ENCODE measurements around the gene CLCA4. TPM values are rescaled to one million over a fixed set of nuclear protein-coding genes. Genes with fewer than 3 reads are reported as not detected.
A peak's percentile ranks its signal among the peaks of the same experiment; 100 is the strongest.

The CLCA4 gene
- total RNA-seq, 2 donors from 2014 or later, result not detected

DNA sequence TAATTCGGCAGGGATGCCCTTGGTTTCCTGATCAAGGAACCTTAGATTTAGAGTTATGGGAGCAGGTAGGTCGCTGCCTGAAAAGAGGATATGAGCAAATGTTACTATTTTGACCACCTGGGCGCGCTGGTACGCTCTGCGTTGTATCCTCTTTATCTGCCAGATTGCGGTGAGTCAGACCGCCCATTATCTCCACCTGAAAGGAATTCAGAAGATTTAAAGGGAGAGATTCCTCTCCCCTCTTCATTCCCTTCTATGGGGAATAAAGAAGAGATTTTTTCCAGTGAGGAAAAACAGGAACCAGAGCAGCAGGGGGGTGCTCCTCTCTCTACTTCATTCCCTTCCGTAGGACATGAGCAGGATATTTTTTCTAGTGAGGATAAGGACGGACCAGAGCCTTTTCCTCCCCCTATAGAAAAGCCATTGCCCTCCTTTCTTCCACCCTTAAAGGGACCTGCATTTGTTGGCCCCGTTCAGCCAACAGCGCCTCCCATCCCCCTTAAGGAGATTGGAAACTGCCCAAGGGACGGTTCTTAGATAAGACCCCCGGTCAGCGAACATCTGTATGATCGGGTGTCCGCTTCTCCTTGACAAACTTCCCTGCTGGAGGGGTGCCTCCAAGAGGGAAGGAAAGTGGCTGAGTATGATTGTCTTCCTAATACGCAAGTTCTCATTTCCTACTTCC, 44.0 kb upstream of the CLCA4 start:
- Histone ChIP-seq H3K4me3 (peak overlapping the region; percentile 66), H3K27ac (peak overlapping the region in 1 of 2 donors; percentile 21), H3K9me3 (no peaks in the 10 kb centered on the region), H3K4me1 (ENCODE audit: control insufficient read depth in 1 of 2, low read depth in 2 of 2) (peaks cover 7 to 10% of the 10 kb centered on the region in 2 donors), H3K36me3 (no peaks in the 10 kb centered on the region), H3K27me3 (replicated peaks; ENCODE audit: insufficient read depth) (no peaks in the 10 kb centered on the region)
- TF ChIP-seq, protein P1, sequence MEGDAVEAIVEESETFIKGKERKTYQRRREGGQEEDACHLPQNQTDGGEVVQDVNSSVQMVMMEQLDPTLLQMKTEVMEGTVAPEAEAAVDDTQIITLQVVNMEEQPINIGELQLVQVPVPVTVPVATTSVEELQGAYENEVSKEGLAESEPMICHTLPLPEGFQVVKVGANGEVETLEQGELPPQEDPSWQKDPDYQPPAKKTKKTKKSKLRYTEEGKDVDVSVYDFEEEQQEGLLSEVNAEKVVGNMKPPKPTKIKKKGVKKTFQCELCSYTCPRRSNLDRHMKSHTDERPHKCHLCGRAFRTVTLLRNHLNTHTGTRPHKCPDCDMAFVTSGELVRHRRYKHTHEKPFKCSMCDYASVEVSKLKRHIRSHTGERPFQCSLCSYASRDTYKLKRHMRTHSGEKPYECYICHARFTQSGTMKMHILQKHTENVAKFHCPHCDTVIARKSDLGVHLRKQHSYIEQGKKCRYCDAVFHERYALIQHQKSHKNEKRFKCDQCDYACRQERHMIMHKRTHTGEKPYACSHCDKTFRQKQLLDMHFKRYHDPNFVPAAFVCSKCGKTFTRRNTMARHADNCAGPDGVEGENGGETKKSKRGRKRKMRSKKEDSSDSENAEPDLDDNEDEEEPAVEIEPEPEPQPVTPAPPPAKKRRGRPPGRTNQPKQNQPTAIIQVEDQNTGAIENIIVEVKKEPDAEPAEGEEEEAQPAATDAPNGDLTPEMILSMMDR (IDR thresholded peaks at IDR 0.05), result no peak
- ATAC-seq (ENCODE audit: insufficient number of reproducible peaks, low FRiP score, low read depth) (no peak), DNase-seq (ENCODE audit: low spot score) (no peak)

DNA sequence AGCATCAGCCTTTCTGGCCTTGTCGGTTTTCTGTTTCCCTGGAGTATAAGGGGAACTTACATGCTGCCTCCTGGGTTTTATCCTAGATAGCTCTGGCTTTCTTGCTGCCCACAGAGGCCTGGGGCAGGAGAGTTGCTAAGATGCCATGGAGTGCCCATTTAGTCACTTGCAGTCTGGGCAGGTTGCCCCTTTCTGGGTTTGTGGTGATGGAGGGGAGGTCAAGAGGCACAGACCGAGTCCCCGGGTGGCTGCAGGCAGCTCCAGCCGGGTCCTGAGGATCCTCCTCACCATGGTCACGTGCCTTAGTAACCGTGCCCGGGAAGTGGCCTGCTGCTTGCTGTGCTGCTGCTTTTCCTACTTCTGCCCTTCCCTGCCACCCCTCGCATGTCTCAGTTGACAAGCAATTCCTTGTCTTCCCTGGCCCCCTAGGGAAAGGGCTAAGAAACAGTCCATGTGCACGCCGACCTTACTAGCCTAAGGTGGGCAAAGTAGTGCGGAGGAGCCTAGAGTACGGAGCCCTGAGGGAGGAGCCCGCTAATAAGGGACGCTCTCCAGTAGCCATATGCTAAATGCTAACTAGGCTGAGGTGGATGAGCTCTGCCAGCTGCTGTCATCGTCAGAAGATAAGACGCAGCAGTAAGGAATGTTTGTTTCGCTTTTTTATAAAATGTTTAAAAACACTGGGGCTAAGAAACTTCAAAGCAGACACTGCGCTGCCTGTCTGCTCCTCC, 43.3 kb upstream of the CLCA4 start:
- TF ChIP-seq, protein P1 (IDR thresholded peaks at IDR 0.05), result no peak
- no peaks in the 10 kb centered on the region for H3K27me3 ChIP-seq (replicated peaks; ENCODE audit: insufficient read depth)
- H3K4me1 ChIP-seq (ENCODE audit: control insufficient read depth in 1 of 2, low read depth in 2 of 2), result peaks cover 7 to 10% of the 10 kb centered on the region in 2 donors
- no peaks in the 10 kb centered on the region for H3K9me3 ChIP-seq
- ATAC-seq (ENCODE audit: insufficient number of reproducible peaks, low FRiP score, low read depth) (no peak), DNase-seq (ENCODE audit: low spot score) (no peak)
- no peaks in the 10 kb centered on the region for H3K36me3 ChIP-seq
- H3K27ac ChIP-seq, result peak overlapping the region in 1 of 2 donors; percentile 31
- peak overlapping the region; percentile 66 for H3K4me3 ChIP-seq

DNA sequence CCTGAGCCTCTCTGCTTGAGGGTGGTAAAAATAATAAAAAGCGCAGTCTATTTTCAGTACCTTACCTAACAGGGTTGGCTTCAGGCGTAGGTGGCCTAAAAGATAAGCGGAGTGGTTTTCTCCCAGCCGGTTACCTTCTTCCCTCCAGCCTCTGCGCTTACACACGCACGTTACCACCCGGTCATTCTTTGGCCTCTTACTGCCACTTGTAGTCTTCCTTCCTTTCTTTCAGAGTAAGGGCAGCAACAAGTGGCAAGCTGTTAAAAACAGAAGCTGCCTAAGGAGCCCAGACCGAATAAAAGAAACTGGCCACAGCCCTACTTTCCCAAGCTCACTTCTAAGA, 42.8 kb upstream of the CLCA4 start:
- Histone ChIP-seq H3K27ac (peak overlapping the region in 1 of 2 donors; percentile 31), H3K4me3 (peak overlapping the region; percentile 66)
- DNase-seq (ENCODE audit: low spot score), result no peak

DNA sequence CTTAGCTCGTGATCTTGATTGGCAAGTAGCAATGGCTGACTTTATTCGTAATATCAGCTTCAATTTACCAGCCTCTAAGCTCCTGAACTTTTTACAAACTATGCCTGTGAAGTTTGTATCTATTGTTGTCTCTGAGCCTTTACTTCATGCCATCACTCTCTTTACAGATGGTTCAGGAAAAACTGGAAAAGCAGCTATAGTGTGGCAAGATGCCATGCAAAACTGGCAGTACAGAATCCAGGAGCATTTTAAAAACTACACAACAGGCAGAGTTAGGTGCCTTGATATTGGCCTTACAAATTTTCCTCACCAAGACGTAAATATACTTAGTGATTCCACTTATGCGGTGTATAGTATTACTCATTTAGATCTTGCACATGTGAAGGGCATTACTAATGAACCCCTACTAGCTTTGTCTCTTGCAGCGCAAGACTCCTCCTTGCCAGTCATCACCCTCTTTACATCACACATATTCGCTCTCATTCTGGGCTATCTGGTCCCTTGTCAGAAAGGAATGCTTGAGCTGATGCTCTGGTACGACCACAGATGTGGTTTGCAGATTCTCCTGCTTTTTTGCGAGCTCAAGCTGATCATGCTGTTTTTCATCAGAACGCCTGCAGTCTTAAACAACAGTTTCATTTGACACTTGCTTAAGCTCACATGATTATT, 41.8 kb upstream of the CLCA4 start:
- Histone ChIP-seq H3K36me3 (no peaks in the 10 kb centered on the region), H3K27ac (no peak overlapping the region), H3K4me3 (no peak overlapping the region), H3K27me3 (replicated peaks; ENCODE audit: insufficient read depth) (no peaks in the 10 kb centered on the region), H3K4me1 (ENCODE audit: control insufficient read depth in 1 of 2, low read depth in 2 of 2) (peaks cover 7 to 10% of the 10 kb centered on the region in 2 donors), H3K9me3 (no peaks in the 10 kb centered on the region)
- ATAC-seq (ENCODE audit: insufficient number of reproducible peaks, low FRiP score, low read depth) (no peak), DNase-seq (ENCODE audit: low spot score) (no peak)
- TF ChIP-seq, protein P1 (IDR thresholded peaks at IDR 0.05), result no peak

More for the DNA sequence above, 42.8 kb upstream of the CLCA4 start:
- no peaks in the 10 kb centered on the region for H3K9me3 ChIP-seq
- no peaks in the 10 kb centered on the region for H3K27me3 ChIP-seq (replicated peaks; ENCODE audit: insufficient read depth)
- ATAC-seq (ENCODE audit: insufficient number of reproducible peaks, low FRiP score, low read depth), result no peak
- H3K36me3 ChIP-seq, result no peaks in the 10 kb centered on the region
- H3K4me1 ChIP-seq (ENCODE audit: control insufficient read depth in 1 of 2, low read depth in 2 of 2), result peaks cover 7 to 10% of the 10 kb centered on the region in 2 donors
- TF ChIP-seq, protein P1 (IDR thresholded peaks at IDR 0.05), result no peak

DNA sequence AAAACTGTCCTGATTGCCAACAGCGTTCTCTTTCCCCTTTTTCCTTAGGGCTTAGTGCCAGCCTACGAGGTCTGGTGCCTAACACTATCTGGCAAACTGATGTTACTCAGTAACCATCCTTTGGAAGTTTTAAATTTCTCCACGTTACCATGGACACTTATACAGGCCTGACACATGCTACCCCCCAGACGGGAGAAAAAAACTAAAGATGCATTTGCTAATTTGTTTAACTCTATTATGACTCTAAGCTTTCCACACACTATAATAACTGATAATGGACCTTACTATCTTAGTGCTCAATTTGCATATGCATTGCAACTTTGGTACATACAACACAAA, 41.3 kb upstream of the CLCA4 start:
- TF ChIP-seq, protein P1 (IDR thresholded peaks at IDR 0.05), result no peak
- H3K36me3 ChIP-seq, result no peaks in the 10 kb centered on the region
- ATAC-seq (ENCODE audit: insufficient number of reproducible peaks, low FRiP score, low read depth), result no peak
- H3K9me3 ChIP-seq, result no peaks in the 10 kb centered on the region
- no peaks in the 10 kb centered on the region for H3K27me3 ChIP-seq (replicated peaks; ENCODE audit: insufficient read depth)
- H3K27ac ChIP-seq, result no peak overlapping the region
- H3K4me1 ChIP-seq (ENCODE audit: control insufficient read depth in 1 of 2, low read depth in 2 of 2), result peaks cover 5 to 7% of the 10 kb centered on the region in 2 donors
- H3K4me3 ChIP-seq, result no peak overlapping the region
- no peak for DNase-seq (ENCODE audit: low spot score)
